ENCODE results near the gene CKB.

DNA sequence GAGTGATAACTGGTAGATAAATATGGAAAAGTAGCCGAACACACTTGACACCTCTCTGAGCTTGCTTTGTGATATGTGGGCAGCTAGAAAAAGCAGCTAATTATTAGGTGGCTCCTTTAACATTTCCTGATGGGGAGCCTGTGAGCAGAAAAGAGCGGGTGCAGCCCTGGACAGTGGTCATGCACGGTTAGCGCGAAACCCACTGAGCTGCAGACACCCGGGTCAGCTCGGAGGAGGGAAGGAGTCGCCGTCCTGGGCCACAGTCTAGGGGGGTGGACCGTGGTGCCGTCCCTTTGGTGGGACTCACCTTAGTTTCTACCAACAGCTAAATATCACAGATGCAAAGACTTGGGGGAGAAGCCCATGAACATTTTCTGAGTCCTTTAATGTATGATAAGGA lies 46.8 kb upstream of the CKB start:
- TF ChIP-seq ZFP30 (CRISPR knock-in tag; IDR thresholded peaks at IDR 0.05) = no peak
- TF ChIP-seq ZNF8 (CRISPR knock-in tag; IDR thresholded peaks at IDR 0.05) = no peak
- TF ChIP-seq, protein P1, sequence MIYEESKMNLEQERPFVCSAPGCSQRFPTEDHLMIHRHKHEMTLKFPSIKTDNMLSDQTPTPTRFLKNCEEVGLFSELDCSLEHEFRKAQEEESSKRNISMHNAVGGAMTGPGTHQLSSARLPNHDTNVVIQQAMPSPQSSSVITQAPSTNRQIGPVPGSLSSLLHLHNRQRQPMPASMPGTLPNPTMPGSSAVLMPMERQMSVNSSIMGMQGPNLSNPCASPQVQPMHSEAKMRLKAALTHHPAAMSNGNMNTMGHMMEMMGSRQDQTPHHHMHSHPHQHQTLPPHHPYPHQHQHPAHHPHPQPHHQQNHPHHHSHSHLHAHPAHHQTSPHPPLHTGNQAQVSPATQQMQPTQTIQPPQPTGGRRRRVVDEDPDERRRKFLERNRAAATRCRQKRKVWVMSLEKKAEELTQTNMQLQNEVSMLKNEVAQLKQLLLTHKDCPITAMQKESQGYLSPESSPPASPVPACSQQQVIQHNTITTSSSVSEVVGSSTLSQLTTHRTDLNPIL (CRISPR knock-in tag; IDR thresholded peaks at IDR 0.05; ENCODE audit: low read depth) = no peak
- TF ChIP-seq ARNTL (CRISPR knock-in tag; IDR thresholded peaks at IDR 0.05; ENCODE audit: borderline replicate concordance, low read depth) = no peak
- no peak for TF ChIP-seq ISL1 (CRISPR knock-in tag; IDR thresholded peaks at IDR 0.05)

Measured in SK-N-SH treated with all-trans-retinoic acid at 6 μM for 48 hours (cell line).